ENCODE measurements around the gene SPP2.

The SPP2 gene

GRCh38 chr2:234038076-234038802, 12.3 kb upstream of the SPP2 start:
- no peak for DNase-seq (ENCODE audit: low read depth, low spot score)

GRCh38 chr2:234044157-234044556, 6.3 kb upstream of the SPP2 start:
- DNase-seq (ENCODE audit: low read depth, low spot score): no peak

- DNase-seq (ENCODE audit: low read depth, low spot score): no peak
Observed at GRCh38 chr2:234046521-234046920, 4.0 kb upstream of the SPP2 start.

- DNase-seq (ENCODE audit: low read depth, low spot score): no peak
Observed at GRCh38 chr2:234047361-234047760, 3.1 kb upstream of the SPP2 start.

- DNase-seq (ENCODE audit: low read depth, low spot score): no peak
Observed at GRCh38 chr2:234048049-234048448, 2.5 kb upstream of the SPP2 start.

GRCh38 chr2:234051374-234052070, 1.0 kb downstream of the SPP2 start:
- DNase-seq (ENCODE audit: low read depth, low spot score): no peak

GRCh38 chr2:234058881-234059280, 8.4 kb downstream of the SPP2 start:
- no peak for DNase-seq (ENCODE audit: low read depth, low spot score)

GRCh38 chr2:234060236-234060635, 9.7 kb downstream of the SPP2 start:
- no peak for DNase-seq (ENCODE audit: low read depth, low spot score)

GRCh38 chr2:234061624-234062257, 11.2 kb downstream of the SPP2 start:
- DNase-seq (ENCODE audit: low read depth, low spot score): no peak

GRCh38 chr2:234066587-234066986, 16.1 kb downstream of the SPP2 start:
- DNase-seq (ENCODE audit: low read depth, low spot score): no peak

- no peak for DNase-seq (ENCODE audit: low read depth, low spot score)
Observed at GRCh38 chr2:234071664-234072063, 21.2 kb downstream of the SPP2 start.

- DNase-seq (ENCODE audit: low read depth, low spot score): no peak
Observed at GRCh38 chr2:234072454-234072853, 22.0 kb downstream of the SPP2 start.

GRCh38 chr2:234074751-234075517, 24.4 kb downstream of the SPP2 start:
- no peak for DNase-seq (ENCODE audit: low read depth, low spot score)

GRCh38 chr2:234075518-234075915, 25.0 kb downstream of the SPP2 start:
- no peak for DNase-seq (ENCODE audit: low read depth, low spot score)

- DNase-seq (ENCODE audit: low read depth, low spot score): no peak
Observed at GRCh38 chr2:234075947-234076346, 25.4 kb downstream of the SPP2 start.

GRCh38 chr2:234076451-234076850, 25.9 kb downstream of the SPP2 start:
- DNase-seq (ENCODE audit: low read depth, low spot score): no peak

GRCh38 chr2:234078129-234078528, 27.6 kb downstream of the SPP2 start:
- no peak for DNase-seq (ENCODE audit: low read depth, low spot score)

- DNase-seq (ENCODE audit: low read depth, low spot score): no peak
Observed at GRCh38 chr2:234081970-234082822, 31.7 kb downstream of the SPP2 start.

- DNase-seq (ENCODE audit: low read depth, low spot score): no peak
Observed at GRCh38 chr2:234083572-234084348, 33.3 kb downstream of the SPP2 start.

- no peak for DNase-seq (ENCODE audit: low read depth, low spot score)
Observed at GRCh38 chr2:234091432-234091879, 41.0 kb downstream of the SPP2 start.
